ENCODE measurements around the gene NRDE2.

Gene NRDE2

GRCh38 chr14:90295870-90296516 lies 35.7 kb downstream of the NRDE2 start:
- Histone ChIP-seq H3K27me3 (ENCODE audit: insufficient read depth, low read depth) (no peaks in the 10 kb centered on the region), H2AFZ (ENCODE audit: low read depth) (no peak overlapping the region), H3K4me2 (no peak overlapping the region), H3K4me3 (IDR thresholded peaks at IDR 0.05; ENCODE audit: insufficient read depth, low read depth, low read length) (no peak overlapping the region), H3K4me1 (ENCODE audit: low read depth, poor library complexity, severe bottlenecking) (no peaks in the 10 kb centered on the region), H3K79me2 (ENCODE audit: insufficient read depth, low read depth) (no peaks in the 10 kb centered on the region), H3K36me3 (ENCODE audit: insufficient read depth) (no peaks in the 10 kb centered on the region), H3K27ac (no peak overlapping the region), H4K20me1 (ENCODE audit: insufficient read depth) (no peaks in the 10 kb centered on the region), H3K9ac (no peak overlapping the region)
- TF ChIP-seq CTCF (conservative IDR thresholded peaks at IDR 0.05; ENCODE audit: low read depth, low read length), result no peak

- no peak for TF ChIP-seq CTCF (conservative IDR thresholded peaks at IDR 0.05; ENCODE audit: low read depth, low read length)
- H3K79me2 ChIP-seq (ENCODE audit: insufficient read depth, low read depth), result no peaks in the 10 kb centered on the region
- no peak overlapping the region for H3K4me3 ChIP-seq (IDR thresholded peaks at IDR 0.05; ENCODE audit: insufficient read depth, low read depth, low read length)
- no peak overlapping the region for H3K27ac ChIP-seq
- H3K4me2 ChIP-seq, result no peak overlapping the region
- H3K36me3 ChIP-seq (ENCODE audit: insufficient read depth), result no peaks in the 10 kb centered on the region
- H3K4me1 ChIP-seq (ENCODE audit: low read depth, poor library complexity, severe bottlenecking), result no peaks in the 10 kb centered on the region
- no peaks in the 10 kb centered on the region for H3K27me3 ChIP-seq (ENCODE audit: insufficient read depth, low read depth)
- no peak overlapping the region for H3K9ac ChIP-seq
- no peak overlapping the region for H2AFZ ChIP-seq (ENCODE audit: low read depth)
- H4K20me1 ChIP-seq (ENCODE audit: insufficient read depth), result no peaks in the 10 kb centered on the region
These were observed 36.9 kb downstream of the NRDE2 start for GRCh38 chr14:90294872-90295271.

- H3K27me3 ChIP-seq (ENCODE audit: insufficient read depth, low read depth), result no peaks in the 10 kb centered on the region
- no peaks in the 10 kb centered on the region for H3K36me3 ChIP-seq (ENCODE audit: insufficient read depth)
- no peak overlapping the region for H3K4me2 ChIP-seq
- H3K27ac ChIP-seq, result no peak overlapping the region
- no peak overlapping the region for H2AFZ ChIP-seq (ENCODE audit: low read depth)
- H4K20me1 ChIP-seq (ENCODE audit: insufficient read depth), result no peaks in the 10 kb centered on the region
- H3K4me3 ChIP-seq (IDR thresholded peaks at IDR 0.05; ENCODE audit: insufficient read depth, low read depth, low read length), result no peak overlapping the region
- no peak for TF ChIP-seq CTCF (conservative IDR thresholded peaks at IDR 0.05; ENCODE audit: low read depth, low read length)
- H3K4me1 ChIP-seq (ENCODE audit: low read depth, poor library complexity, severe bottlenecking), result no peaks in the 10 kb centered on the region
- no peak overlapping the region for H3K9ac ChIP-seq
- H3K79me2 ChIP-seq (ENCODE audit: insufficient read depth, low read depth), result no peaks in the 10 kb centered on the region
These were observed 37.7 kb downstream of the NRDE2 start for GRCh38 chr14:90293766-90294730.

- no peak overlapping the region for H3K27ac ChIP-seq
- no peak for TF ChIP-seq CTCF (conservative IDR thresholded peaks at IDR 0.05; ENCODE audit: low read depth, low read length)
- no peak overlapping the region for H3K9ac ChIP-seq
- H2AFZ ChIP-seq (ENCODE audit: low read depth), result no peak overlapping the region
- no peaks in the 10 kb centered on the region for H3K4me1 ChIP-seq (ENCODE audit: low read depth, poor library complexity, severe bottlenecking)
- no peaks in the 10 kb centered on the region for H3K27me3 ChIP-seq (ENCODE audit: insufficient read depth, low read depth)
- H3K79me2 ChIP-seq (ENCODE audit: insufficient read depth, low read depth), result no peaks in the 10 kb centered on the region
- H4K20me1 ChIP-seq (ENCODE audit: insufficient read depth), result no peaks in the 10 kb centered on the region
- no peak overlapping the region for H3K4me2 ChIP-seq
- no peaks in the 10 kb centered on the region for H3K36me3 ChIP-seq (ENCODE audit: insufficient read depth)
- H3K4me3 ChIP-seq (IDR thresholded peaks at IDR 0.05; ENCODE audit: insufficient read depth, low read depth, low read length), result no peak overlapping the region
These were observed 40.0 kb downstream of the NRDE2 start for GRCh38 chr14:90291699-90292098.

Measured in KMS-11 (cell line).